Common myeloid progenitor, CD34-positive (primary cell): ENCODE data around the gene TMEM120B.

Experiments used
- CTCF ChIA-PET: fragments of 350-600 bp; sonication (Branson Sonifier 250); formaldehyde crosslinking; loops from one replicate; lab custom pipeline; 2021; ENCODE audit warnings: antibody characterized with exemption; lab: Charles Lee
- POLR2A ChIA-PET: fragments of 350-600 bp; sonication (Branson Sonifier 250); formaldehyde crosslinking; loops from one replicate; lab custom pipeline; 2021; ENCODE audit warnings: antibody characterized with exemption; lab: Charles Lee
- DNase-seq, 3 donors: peaks; one replicate each; pipeline versions ENCODE4 v3.0.0 to v3.0.0-alpha.2; 2013
- H3K27ac ChIP-seq, 2 experiments: 1 replicate in 1 of 2; 2 replicates in 1 of 2; pipeline ENCODE4 v1.7.0; 2013; ENCODE audit warnings: inconsistent platforms in 2 of 2, low read length in 2 of 2, mild to moderate bottlenecking in 2 of 2, low read depth in 1 of 2, moderate library complexity in 1 of 2; ENCODE audit not compliant: severe bottlenecking in 2 of 2, insufficient read depth in 1 of 2, poor library complexity in 1 of 2
- H3K27me3 ChIP-seq, 5 experiments: replicated peaks in 2 of 5; 1 replicate in 3 of 5; 2 replicates in 2 of 5; pipeline versions ENCODE4 v1.6.1 to v1.7.0; 2013; ENCODE audit warnings: low read length in 4 of 5, mild to moderate bottlenecking in 2 of 5, moderate library complexity in 2 of 5, inconsistent platforms in 1 of 5; ENCODE audit not compliant: insufficient read depth in 5 of 5, control insufficient read depth in 4 of 5
- H3K36me3 ChIP-seq, 4 experiments: 1 replicate in 2 of 4; 2 replicates in 2 of 4; pipeline versions ENCODE4 v1.6.1 to v1.7.0; 2013; ENCODE audit warnings: low read length in 3 of 4, control low read depth in 1 of 4, mild to moderate bottlenecking in 1 of 4; ENCODE audit not compliant: control insufficient read depth in 4 of 4, insufficient read depth in 4 of 4
- H3K4me1 ChIP-seq, 4 experiments: 1 replicate in 3 of 4; 2 replicates in 1 of 4; pipeline versions ENCODE4 v1.6.1 to v1.7.1; 2013; ENCODE audit warnings: low read length in 3 of 4, mild to moderate bottlenecking in 3 of 4, control low read depth in 1 of 4, inconsistent platforms in 1 of 4, moderate library complexity in 1 of 4; ENCODE audit not compliant: control insufficient read depth in 4 of 4, insufficient read depth in 4 of 4; ENCODE audit errors: control extremely low read depth in 1 of 4
- H3K4me3 ChIP-seq, 7 experiments: 1 replicate in 4 of 7; 2 replicates in 3 of 7; pipeline versions ENCODE4 v1.5.1 to v1.7.0; 2013; ENCODE audit warnings: mild to moderate bottlenecking in 7 of 7, low read length in 6 of 7, moderate library complexity in 6 of 7, inconsistent platforms in 2 of 7, low read depth in 2 of 7, control low read depth in 1 of 7; ENCODE audit not compliant: insufficient read depth in 4 of 7, control insufficient read depth in 1 of 7; ENCODE audit errors: extremely low read depth in 1 of 7
- H3K9me3 ChIP-seq, 5 experiments: 1 replicate in 4 of 5; 2 replicates in 1 of 5; pipeline versions ENCODE4 v1.6.1 to v1.7.1; 2013; ENCODE audit warnings: low read length in 4 of 5, mild to moderate bottlenecking in 2 of 5, inconsistent platforms in 1 of 5, low read depth in 1 of 5, moderate library complexity in 1 of 5; ENCODE audit not compliant: control insufficient read depth in 4 of 5, insufficient read depth in 2 of 5; ENCODE audit errors: control extremely low read depth in 1 of 5
- WGBS: methylation state at CpG from one replicate; pipeline ENCODE4 v1.1.5; 2013; ENCODE audit not compliant: insufficient coverage; 5-methylcytosine and 5-hydroxymethylcytosine counted together

Gene TMEM120B

DNA sequence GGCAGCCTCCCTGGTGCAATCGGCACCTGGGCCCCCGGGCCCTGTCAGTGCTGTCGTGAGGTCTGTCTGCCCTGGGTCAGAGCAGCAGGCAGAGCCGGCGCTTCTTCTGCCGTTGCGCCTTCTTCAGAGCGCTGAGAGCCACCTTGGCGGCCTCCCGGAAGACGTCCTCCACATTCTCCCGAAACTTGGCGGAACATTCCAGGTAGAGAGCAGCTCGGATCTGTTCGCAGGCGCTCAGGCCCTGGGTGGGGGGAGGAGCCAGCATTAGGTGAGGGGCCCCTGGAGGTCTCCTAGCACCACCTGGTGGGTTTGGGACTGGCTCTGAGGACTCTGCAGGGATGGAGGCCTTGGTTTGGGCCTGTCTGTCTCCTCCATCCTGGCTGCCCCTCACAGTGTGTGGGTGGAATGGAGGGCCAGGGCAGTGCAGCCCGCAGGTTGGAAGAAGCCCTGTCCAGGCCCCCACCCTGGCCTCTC, 66.9 kb downstream of the TMEM120B start:
- DNase-seq, result no peak
- POLR2A ChIA-PET, result interaction anchor here (1.1 to 3.7 kb wide), 2 partner anchors 15 to 82 kb away, joined by 3 to 34 read pairs; partner anchors contain the start of gene RHOF
- H3K4me1 ChIP-seq, result peaks cover 0 to 41% (median 30%) of the 10 kb centered on the region in 4 experiments
- CTCF ChIA-PET, result interaction anchor here (1.2 to 17.2 kb wide), 4 partner anchors 14 to 36 kb away, joined by 3 to 405 read pairs (median 12); partner anchors contain the start of gene RHOF
- H3K27ac ChIP-seq, result no peak overlapping the region
- no peak overlapping the region for H3K4me3 ChIP-seq
- no peaks in the 10 kb centered on the region for H3K9me3 ChIP-seq
- H3K27me3 ChIP-seq, result no peaks in the 10 kb centered on the region
- peaks cover 0 to 46% (median 20%) of the 10 kb centered on the region in 4 experiments for H3K36me3 ChIP-seq
- 97% methylated on average over 17 of the region's 17 CpGs for WGBS

DNA sequence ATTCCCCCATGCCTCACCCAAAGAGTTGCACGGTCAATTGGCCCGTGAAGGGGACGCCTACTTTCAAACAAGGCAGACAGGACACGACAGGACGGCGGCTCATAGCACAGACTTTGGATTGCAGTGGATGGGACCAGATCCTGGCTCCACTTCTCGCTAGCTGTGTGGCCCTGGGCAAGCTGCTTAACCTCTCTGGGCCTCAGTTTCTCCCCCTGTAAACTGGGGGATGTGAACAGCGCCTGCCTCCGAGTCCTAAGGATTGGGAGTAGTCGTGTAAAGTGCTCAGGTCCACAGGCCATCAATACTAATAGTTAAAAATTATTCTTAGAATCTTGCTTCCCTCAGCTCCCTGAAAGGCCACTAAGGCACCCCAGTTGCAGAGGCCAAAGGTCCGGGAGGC, 67.9 kb downstream of the TMEM120B start:
- H3K9me3 ChIP-seq, result no peaks in the 10 kb centered on the region
- 100% methylated on average over 2 of the region's 11 CpGs for WGBS
- peaks cover 0 to 53% (median 20%) of the 10 kb centered on the region in 4 experiments for H3K36me3 ChIP-seq
- CTCF ChIA-PET, result interaction anchor here (1.4 to 17.2 kb wide), 3 partner anchors 13 to 68 kb away, joined by 6 to 405 read pairs (median 20); partner anchors contain the start of genes RHOF and TMEM120B
- H3K4me3 ChIP-seq, result no peak overlapping the region
- H3K27ac ChIP-seq, result no peak overlapping the region
- POLR2A ChIA-PET, result interaction anchor here (2.3 kb wide), 1 partner anchor 13 kb away, joined by 18 read pairs; the partner anchor contains the start of gene RHOF
- no peak for DNase-seq
- H3K4me1 ChIP-seq, result peaks cover 0 to 42% (median 30%) of the 10 kb centered on the region in 4 experiments
- H3K27me3 ChIP-seq, result no peaks in the 10 kb centered on the region

DNA sequence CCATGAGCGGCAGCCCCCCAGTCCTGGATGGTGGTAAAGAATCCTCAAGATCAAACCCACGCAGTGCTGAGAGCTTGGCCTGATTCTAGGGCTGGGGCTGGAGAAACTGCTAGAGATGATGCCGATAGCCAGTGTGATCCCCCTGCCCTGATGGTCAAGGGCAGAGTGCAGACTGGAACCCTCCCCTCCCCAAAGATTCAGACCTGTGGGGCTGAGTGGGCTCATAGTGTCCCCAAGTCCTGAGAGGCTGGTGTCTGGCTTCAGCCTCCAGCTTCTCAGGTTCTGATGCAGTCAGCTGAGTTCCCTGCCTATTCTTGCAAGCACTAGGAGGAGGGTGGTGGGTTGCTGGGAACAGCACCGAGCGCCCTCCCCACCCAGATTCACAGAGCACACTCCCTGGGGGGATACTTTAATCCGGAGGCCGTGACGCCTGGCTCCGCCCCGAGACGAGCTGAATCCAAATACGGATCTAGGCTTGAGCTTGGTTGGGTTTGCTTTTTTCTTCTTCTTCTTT, 69.0 kb downstream of the TMEM120B start:
- WGBS, result 54% methylated on average over 9 of the region's 12 CpGs
- Histone ChIP-seq H3K36me3 (peaks cover 0 to 53% (median 22%) of the 10 kb centered on the region in 4 experiments), H3K4me3 (peak overlapping the region in 1 of 7 experiments; percentile 25), H3K27me3 (no peaks in the 10 kb centered on the region), H3K4me1 (peaks cover 0 to 39% (median 28%) of the 10 kb centered on the region in 4 experiments), H3K9me3 (no peaks in the 10 kb centered on the region), H3K27ac (peak overlapping the region; percentile 27 to 73)
- ChIA-PET CTCF (interaction anchor here (0.6 to 17.2 kb wide), 8 partner anchors 8 to 69 kb away, joined by 3 to 405 read pairs (median 6); partner anchors contain the start of genes RHOF and TMEM120B), POLR2A (interaction anchor here (0.6 to 2.3 kb wide), 8 partner anchors 8 to 77 kb away, joined by 3 to 18 read pairs (median 4); partner anchors contain the start of genes RHOF and TMEM120B)
- no peak for DNase-seq

DNA sequence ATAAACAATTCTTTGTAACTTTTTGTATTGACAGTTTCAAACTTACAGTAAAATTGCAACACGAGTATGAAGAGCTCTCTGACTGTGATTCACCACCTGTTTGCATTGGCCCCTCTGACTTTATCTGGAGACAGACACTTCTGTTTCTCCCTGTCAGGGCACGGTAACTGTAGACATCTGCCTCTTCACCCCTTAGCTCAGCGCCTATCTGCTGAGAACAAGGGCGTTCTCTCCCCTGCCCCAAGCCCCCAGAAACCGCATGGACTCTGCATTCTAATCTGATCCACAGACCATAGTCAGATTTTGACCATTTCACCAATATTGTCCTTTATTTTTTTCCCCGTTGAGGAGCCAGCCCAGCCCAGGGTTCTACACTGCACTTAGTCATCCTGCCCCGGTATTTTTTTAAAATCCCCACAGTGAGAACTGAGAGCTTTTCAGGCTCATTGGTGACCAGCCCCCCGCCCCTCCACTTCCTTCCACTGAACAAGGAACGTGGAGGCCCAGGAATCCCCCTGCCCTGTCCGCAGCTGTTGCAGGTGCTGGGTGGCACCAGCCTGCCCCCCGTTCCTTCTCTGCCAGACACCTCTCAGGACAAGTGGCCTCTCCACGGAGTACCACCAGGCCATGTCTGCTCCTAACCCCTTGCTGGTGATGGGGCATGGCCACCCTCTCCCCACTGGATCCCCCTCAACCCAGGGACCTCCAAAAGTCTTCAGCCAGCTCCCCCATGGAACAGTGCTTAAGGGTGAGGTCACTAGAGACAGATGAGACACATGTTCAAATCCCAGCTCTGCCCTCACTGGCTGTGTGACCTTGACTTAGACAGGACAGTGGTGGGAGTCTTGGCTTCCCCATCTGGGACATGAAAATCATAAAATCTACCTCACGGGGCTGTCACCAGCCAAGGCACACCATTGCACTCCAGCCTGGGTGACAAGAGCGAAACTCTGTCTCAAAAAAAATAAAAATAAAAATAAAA, 69.7 kb downstream of the TMEM120B start:
- Histone ChIP-seq H3K27me3 (no peaks in the 10 kb centered on the region), H3K4me3 (peak overlapping the region in 2 of 7 experiments; percentile 25 to 33), H3K9me3 (no peaks in the 10 kb centered on the region), H3K27ac (peak overlapping the region; percentile 27 to 73), H3K4me1 (peaks cover 0 to 46% (median 34%) of the 10 kb centered on the region in 4 experiments), H3K36me3 (peaks cover 0 to 56% (median 23%) of the 10 kb centered on the region in 4 experiments)
- ChIA-PET POLR2A (interaction anchor here (0.6 to 2.3 kb wide), 8 partner anchors 7 to 78 kb away, joined by 3 to 18 read pairs (median 4); partner anchors contain the start of genes RHOF and TMEM120B), CTCF (interaction anchor here (0.6 to 17.2 kb wide), 8 partner anchors 9 to 111 kb away, joined by 3 to 405 read pairs (median 6); partner anchors contain the start of gene RHOF)
- WGBS, result 5% methylated on average over 10 of the region's 14 CpGs
- peak; percentile 48 to 86 (median 82) for DNase-seq

DNA sequence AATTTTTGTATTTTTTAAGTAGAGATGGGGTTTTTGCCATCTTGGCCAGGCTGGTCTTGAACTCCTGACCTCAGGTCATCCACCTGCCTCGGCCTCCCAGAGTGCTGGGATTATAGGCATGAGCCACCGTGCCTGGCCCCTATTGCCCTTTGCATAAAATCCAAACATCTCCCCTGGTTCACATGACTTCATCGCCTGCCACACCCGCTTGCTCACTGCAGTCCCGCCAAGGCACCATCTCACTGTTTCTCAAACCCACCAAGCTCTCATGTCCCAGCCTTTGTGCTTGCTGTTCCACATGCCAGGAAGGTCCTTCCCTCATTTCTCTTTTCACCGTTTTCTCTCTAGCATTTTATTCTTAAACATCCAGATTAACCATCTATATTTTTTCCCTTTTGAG, 71.2 kb downstream of the TMEM120B start:
- 92% methylated on average over 6 of the region's 6 CpGs for WGBS
- Histone ChIP-seq H3K27ac (no peak overlapping the region), H3K4me1 (peaks cover 0 to 56% (median 45%) of the 10 kb centered on the region in 4 experiments)

GRCh38 chr12:121784460-121784859, 71.9 kb downstream of the TMEM120B start:
- no peak overlapping the region for H3K4me3 ChIP-seq
- H3K27me3 ChIP-seq, result no peaks in the 10 kb centered on the region
- no peak for DNase-seq
- H3K27ac ChIP-seq, result no peak overlapping the region
- WGBS, result no CpG with 5 or more reads among the region's 6 CpGs
- no peaks in the 10 kb centered on the region for H3K9me3 ChIP-seq
- CTCF ChIA-PET, result interaction anchor here (1.2 to 17.2 kb wide), 2 partner anchors 9 kb away, joined by 3 to 405 read pairs; partner anchors contain the start of gene RHOF
- H3K4me1 ChIP-seq, result peaks cover 0 to 56% (median 50%) of the 10 kb centered on the region in 4 experiments
- H3K36me3 ChIP-seq, result peaks cover 0 to 47% (median 15%) of the 10 kb centered on the region in 4 experiments
- POLR2A ChIA-PET, result interaction anchor here (0.6 to 1.2 kb wide), 2 partner anchors 8 to 1449 kb away, joined by 3 read pairs; partner anchors contain the start of genes MPHOSPH9, MTRFR and RHOF

More for the DNA sequence above, 71.2 kb downstream of the TMEM120B start:
- H3K36me3 ChIP-seq, result peaks cover 0 to 54% (median 19%) of the 10 kb centered on the region in 4 experiments
- no peaks in the 10 kb centered on the region for H3K9me3 ChIP-seq
- DNase-seq, result no peak
- POLR2A ChIA-PET, result interaction anchor here (1.2 kb wide), 1 partner anchor 9 kb away, joined by 3 read pairs; the partner anchor contains the start of gene RHOF
- H3K27me3 ChIP-seq, result no peaks in the 10 kb centered on the region
- H3K4me3 ChIP-seq, result no peak overlapping the region
- CTCF ChIA-PET, result interaction anchor here (0.7 to 17.2 kb wide), 3 partner anchors 8 to 27 kb away, joined by 3 to 405 read pairs (median 3); partner anchors contain the start of gene RHOF
